Occipital lobe (tissue), 2 donors: ENCODE measurements around the gene FANCE. TPM values are rescaled to one million over a fixed set of nuclear protein-coding genes. Genes with fewer than 3 reads are reported as not detected.

Experiments
- DNase-seq: peaks from one replicate; lab custom pipeline; 2025; lab: John Stamatoyannopoulos, UW
- total RNA-seq: library from RNA; depleted of rRNA; stranded (reverse); fragments of >200 nt; gene quantifications from one replicate; pipeline ENCODE4 v1.2.3, GENCODE V29; 2014

The FANCE gene
- total RNA-seq, 1 donor from 2014 or later: 9.5 TPM

- DNase-seq: no peak
Measured at GRCh38 chr6:35465646-35466045, 13.5 kb downstream of the FANCE start.

GRCh38 chr6:35468181-35468979 lies 16.2 kb downstream of the FANCE start, which contains the start of gene RPL10A:
Gene RPL10A, plus strand, starts transcription at chr6:35468401. Its CDS starts 34 bp downstream, at chr6:35468435.
- peak; percentile 92 for DNase-seq

GRCh38 chr6:35468980-35469750 lies 17.0 kb downstream of the FANCE start:
- DNase-seq: no peak

GRCh38 chr6:35469751-35470662 lies 17.9 kb downstream of the FANCE start:
- no peak for DNase-seq

GRCh38 chr6:35470663-35471120 lies 18.6 kb downstream of the FANCE start:
- no peak for DNase-seq

GRCh38 chr6:35471836-35472345 lies 19.8 kb downstream of the FANCE start:
- DNase-seq: no peak

GRCh38 chr6:35473075-35473849 lies 21.1 kb downstream of the FANCE start:
- no peak for DNase-seq

- no peak for DNase-seq
Measured at GRCh38 chr6:35473850-35474130, 21.7 kb downstream of the FANCE start.

GRCh38 chr6:35474131-35474941 lies 22.2 kb downstream of the FANCE start:
- no peak for DNase-seq

- DNase-seq: no peak
Measured at GRCh38 chr6:35474942-35475570, 22.9 kb downstream of the FANCE start.

- DNase-seq: no peak
Measured at GRCh38 chr6:35475573-35475972, 23.4 kb downstream of the FANCE start.

GRCh38 chr6:35476004-35476403 lies 23.9 kb downstream of the FANCE start:
- DNase-seq: no peak

GRCh38 chr6:35477028-35477427 lies 24.9 kb downstream of the FANCE start:
- DNase-seq: no peak

GRCh38 chr6:35477551-35478179 lies 25.5 kb downstream of the FANCE start:
- no peak for DNase-seq

- DNase-seq: no peak
Measured at GRCh38 chr6:35478259-35478658, 26.1 kb downstream of the FANCE start.

- no peak for DNase-seq
Measured at GRCh38 chr6:35480176-35480575, 28.0 kb downstream of the FANCE start.

- no peak for DNase-seq
Measured at GRCh38 chr6:35481226-35481625, 29.1 kb downstream of the FANCE start.

GRCh38 chr6:35483062-35483461 lies 30.9 kb downstream of the FANCE start:
- DNase-seq: no peak

- DNase-seq: no peak
Measured at GRCh38 chr6:35483490-35483889, 31.4 kb downstream of the FANCE start.
